NB4 (cell line): Measurements from ENCODE around the gene RDH13.
"Not testable (repeated sequence)": the region's sequence is repeated elsewhere in the genome, so short reads cannot be mapped to it uniquely, and the experiment has no call there.

Source experiments
- CTCF ChIP-seq: IDR thresholded peaks from one replicate; pipeline ENCODE4 v1.5.1; 2012; ENCODE audit warnings: low read depth, low read length
- MAX ChIP-seq: IDR thresholded peaks from 2 replicates; pipeline ENCODE4 v1.6.1; 2011; ENCODE audit warnings: low read depth, low read length
- MYC ChIP-seq: IDR thresholded peaks from 2 replicates; pipeline ENCODE4 v1.6.1; 2011; ENCODE audit warnings: low read depth, low read length
- POLR2A ChIP-seq: IDR thresholded peaks from 2 replicates; pipeline ENCODE4 v1.6.1; 2011; ENCODE audit warnings: mild to moderate bottlenecking; ENCODE audit not compliant: insufficient read length; ENCODE audit errors: extremely low read depth

DNA sequence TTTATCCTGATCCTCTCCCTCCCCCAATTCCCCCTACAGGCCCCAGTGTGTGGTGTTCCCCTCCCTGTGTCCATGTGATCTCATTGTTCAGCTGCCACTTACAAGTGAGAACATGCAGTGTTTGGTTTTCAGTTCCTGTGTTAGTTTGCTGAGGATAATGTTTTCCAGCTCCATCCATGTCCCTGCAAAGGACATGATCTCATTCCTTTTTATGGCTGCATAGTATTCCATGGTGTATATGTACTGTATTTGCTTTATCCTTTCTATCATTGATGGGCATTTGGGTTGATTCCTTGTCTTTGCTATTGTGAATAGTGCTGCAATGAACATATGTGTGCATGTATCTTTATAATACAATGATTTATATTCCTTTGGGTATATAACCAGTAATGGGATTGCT, 42.6 kb downstream of the RDH13 start:
- TF ChIP-seq CTCF, MYC, POLR2A, MAX: not testable (repeated sequence)
